ENCODE measurements around the gene NR1D1. TPM values are rescaled to one million over a fixed set of nuclear protein-coding genes. Genes with fewer than 3 reads are reported as not detected.
A peak's percentile ranks its signal among the peaks of the same experiment; 100 is the strongest.
"Not testable (repeated sequence)": the region's sequence is repeated elsewhere in the genome, so short reads cannot be mapped to it uniquely, and the experiment has no call there.

The NR1D1 gene
- 1 to 10 TPM; 3.1 to 9.3 (median 7.0) TPM for total RNA-seq

- no peak for TF ChIP-seq CTCF (IDR thresholded peaks at IDR 0.05)
- ATAC-seq (ENCODE audit: low FRiP score) = no peak
Measured at GRCh38 chr17:40100419-40100668, at the start of gene NR1D1. Gene NR1D1 (minus strand): TSS chr17:40100589. CDS start chr17:40100094, 495 bp downstream.

GRCh38 chr17:40148527-40148926 is 48.1 kb upstream of the NR1D1 start:
- ATAC-seq (ENCODE audit: low FRiP score) (no peak), DNase-seq (ENCODE audit: low spot score) (no peak)
- no peak for TF ChIP-seq CTCF (IDR thresholded peaks at IDR 0.05)

More at GRCh38 chr17:40100419-40100668, at the start of gene NR1D1:
- no peak for DNase-seq (ENCODE audit: low spot score)

GRCh38 chr17:40145476-40145875 is 45.1 kb upstream of the NR1D1 start:
- no peak for ATAC-seq (ENCODE audit: low FRiP score)
- no peak for DNase-seq (ENCODE audit: low spot score)
- TF ChIP-seq CTCF (IDR thresholded peaks at IDR 0.05) = no peak

GRCh38 chr17:40143166-40143565 is 42.8 kb upstream of the NR1D1 start:
- not testable (repeated sequence) for DNase-seq (ENCODE audit: low spot score); ATAC-seq (ENCODE audit: low FRiP score)

- no peak for TF ChIP-seq CTCF (IDR thresholded peaks at IDR 0.05)
- DNase-seq (ENCODE audit: low spot score) = no peak
- ATAC-seq (ENCODE audit: low FRiP score) = peak; percentile 2
Measured at GRCh38 chr17:40139566-40140058, 39.2 kb upstream of the NR1D1 start.

- ATAC-seq (ENCODE audit: low FRiP score) = no peak
- no peak for TF ChIP-seq CTCF (IDR thresholded peaks at IDR 0.05)
- DNase-seq (ENCODE audit: low spot score) = no peak
Measured at GRCh38 chr17:40135817-40136216, 35.4 kb upstream of the NR1D1 start.

- ATAC-seq (ENCODE audit: low FRiP score) = no peak
- no peak for DNase-seq (ENCODE audit: low spot score)
- TF ChIP-seq CTCF (IDR thresholded peaks at IDR 0.05) = no peak
Measured at GRCh38 chr17:40134184-40134583, 33.8 kb upstream of the NR1D1 start.
